Measurements from ENCODE around the gene PLCH2.
"Not testable (repeated sequence)": the region's sequence is repeated elsewhere in the genome, so short reads cannot be mapped to it uniquely, and the experiment has no call there.

The PLCH2 gene

GRCh38 chr1:2545754-2546514, 69.8 kb downstream of the PLCH2 start:
- DNase-seq (ENCODE audit: low read depth, low spot score): no peak

GRCh38 chr1:2546515-2547209, 70.6 kb downstream of the PLCH2 start:
- no peak for DNase-seq (ENCODE audit: low read depth, low spot score)

- DNase-seq (ENCODE audit: low read depth, low spot score): no peak
Observed at GRCh38 chr1:2547210-2548067, 71.3 kb downstream of the PLCH2 start.

GRCh38 chr1:2548068-2548589, 72.0 kb downstream of the PLCH2 start:
- DNase-seq (ENCODE audit: low read depth, low spot score): no peak

GRCh38 chr1:2549367-2550029, 73.4 kb downstream of the PLCH2 start:
- not testable (repeated sequence) for DNase-seq (ENCODE audit: low read depth, low spot score)

GRCh38 chr1:2550309-2550861, 74.3 kb downstream of the PLCH2 start:
- not testable (repeated sequence) for DNase-seq (ENCODE audit: low read depth, low spot score)

GRCh38 chr1:2551544-2551943, 75.5 kb downstream of the PLCH2 start:
- DNase-seq (ENCODE audit: low read depth, low spot score): not testable (repeated sequence)

GRCh38 chr1:2552189-2552588, 76.1 kb downstream of the PLCH2 start:
- DNase-seq (ENCODE audit: low read depth, low spot score): no peak

- not testable (repeated sequence) for DNase-seq (ENCODE audit: low read depth, low spot score)
Observed at GRCh38 chr1:2553076-2553475, 77.0 kb downstream of the PLCH2 start.

- no peak for DNase-seq (ENCODE audit: low read depth, low spot score)
Observed at GRCh38 chr1:2553871-2554620, 78.0 kb downstream of the PLCH2 start.

GRCh38 chr1:2554621-2555387, 78.7 kb downstream of the PLCH2 start:
- no peak for DNase-seq (ENCODE audit: low read depth, low spot score)
